GM12878 (cell line): Measurements from ENCODE around the gene GGACT. TPM values are rescaled to one million over a fixed set of nuclear protein-coding genes. Genes with fewer than 3 reads are reported as not detected.

Experiments
- ATAC-seq: fragments of 200-7000 bp; cut with Tn5 transposase; 3 replicates; pipeline ENCODE4 v1.9.1; 2020; ENCODE audit warnings: mild to moderate bottlenecking, moderate library complexity
- BruUV-seq: library from RNA; stranded (reverse); fragments of 400-500 nt; replicated peaks from 2 replicates; lab custom pipeline; 2021; lab: Mats Ljungman, UMichigan
- CTCF ChIA-PET: fragments of 300-600 bp; sonication (Branson Sonifier 250); formaldehyde crosslinking; extraction: SDS; loops from one replicate; lab custom pipeline; 2021; ENCODE audit warnings: inconsistent platforms; lab: Yijun Ruan, JAX
- POLR2A ChIA-PET: fragments of 350-600 bp; formaldehyde crosslinking; extraction: SDS; loops from one replicate; lab custom pipeline; 2021; ENCODE audit warnings: inconsistent platforms; lab: Charles Lee
- RAD21 ChIA-PET: fragments of 300-600 bp; sonication (Branson Sonifier 250); formaldehyde crosslinking; loops from one replicate; lab custom pipeline; 2023; ENCODE audit warnings: antibody characterized with exemption; ENCODE audit not compliant: unreplicated experiment; lab: Charles Lee
- SMC1A ChIA-PET: fragments of 300-600 bp; sonication (Branson Sonifier 250); formaldehyde crosslinking; loops from one replicate; lab custom pipeline; 2023; ENCODE audit not compliant: unreplicated experiment, uncharacterized antibody; lab: Charles Lee
- DNase-seq: peaks from one replicate; pipeline ENCODE4 v3.0.0-alpha.2; 2011; ENCODE audit warnings: low read depth, low spot score
- FAIRE-seq: peaks from 3 replicates; lab custom pipeline; 2011; peaks lifted over from hg19 to GRCh38; lab: Jason Lieb, UNC
- H2AFZ ChIP-seq: 2 replicates; pipeline ENCODE4 v1.6.0; 2011; ENCODE audit warnings: low read depth, low read length, control low read depth; ENCODE audit not compliant: control insufficient read depth
- H3K27ac ChIP-seq: 2 replicates; pipeline ENCODE4 v1.5.1; 2011; ENCODE audit warnings: control low read depth; ENCODE audit not compliant: control insufficient read depth, insufficient read depth
- H3K27me3 ChIP-seq, 2 experiments: replicated peaks in 1 of 2; 2 replicates each; pipeline versions ENCODE4 v1.6.0 to v1.6.1; 2011; ENCODE audit warnings: low read length in 1 of 2; ENCODE audit not compliant: control insufficient read depth in 2 of 2, insufficient read depth in 2 of 2
- H3K36me3 ChIP-seq, 2 experiments: 2 replicates each; pipeline ENCODE4 v1.5.1; 2011; ENCODE audit warnings: low read length in 1 of 2; ENCODE audit not compliant: control insufficient read depth in 2 of 2, insufficient read depth in 2 of 2
- H3K4me1 ChIP-seq: 2 replicates; pipeline ENCODE4 v1.6.1; 2011; ENCODE audit warnings: mild to moderate bottlenecking, low read length, moderate library complexity, mixed read lengths; ENCODE audit not compliant: control insufficient read depth, insufficient read depth
- H3K4me2 ChIP-seq: 2 replicates; pipeline ENCODE4 v1.6.0; 2011; ENCODE audit warnings: control low read depth; ENCODE audit not compliant: control insufficient read depth, insufficient read depth
- H3K4me3 ChIP-seq: fragments of 200-600 bp; sonication (generic); 2 replicates; pipeline ENCODE4 v1.5.1; 2016
- H3K79me2 ChIP-seq: 2 replicates; pipeline ENCODE4 v1.6.0; 2011; ENCODE audit warnings: low read length; ENCODE audit not compliant: control insufficient read depth, insufficient read depth
- H3K9ac ChIP-seq: 2 replicates; pipeline ENCODE4 v1.8.0; 2011; ENCODE audit warnings: low read length, control low read depth, mixed read lengths; ENCODE audit not compliant: control insufficient read depth, insufficient read depth
- H3K9me3 ChIP-seq: replicated peaks from 3 replicates; pipeline ENCODE4 v1.5.1; 2011; ENCODE audit warnings: mild to moderate bottlenecking, low read length; ENCODE audit not compliant: control insufficient read depth, insufficient read depth
- H4K20me1 ChIP-seq: 2 replicates; pipeline ENCODE4 v1.6.0; 2011; ENCODE audit not compliant: control insufficient read depth, insufficient read depth
- BHLHE40 ChIP-seq, 2 experiments: fragments of 450-650 bp in 1 of 2; IDR thresholded peaks; 2 replicates each; pipeline ENCODE4 v1.6.1; 2011 to 2017; ENCODE audit warnings: low read depth in 2 of 2, borderline replicate concordance in 1 of 2, improper control_type of control experiment in 1 of 2, low read length in 1 of 2, mild to moderate bottlenecking in 1 of 2
- CHD1 ChIP-seq: IDR thresholded peaks from 2 replicates; pipeline ENCODE4 v1.6.1; 2012; ENCODE audit warnings: low read depth, low read length, improper control_type of control experiment
- E4F1 ChIP-seq: fragments of 450-650 bp; IDR thresholded peaks from 2 replicates; pipeline ENCODE4 v1.6.1; 2018; ENCODE audit warnings: borderline replicate concordance, mild to moderate bottlenecking; ENCODE audit not compliant: partially characterized antibody
- MEF2B ChIP-seq: fragments of 450-650 bp; IDR thresholded peaks from 2 replicates; pipeline ENCODE4 v1.6.1; 2018; ENCODE audit warnings: mild to moderate bottlenecking, moderate library complexity; ENCODE audit not compliant: partially characterized antibody, poor library complexity, severe bottlenecking
- MXI1 ChIP-seq: fragments of 150-350 bp; IDR thresholded peaks from 2 replicates; pipeline ENCODE4 v1.6.1; 2011; ENCODE audit warnings: low read depth, mild to moderate bottlenecking, inconsistent platforms, low read length, improper control_type of control experiment
- RBBP5 ChIP-seq: fragments of 200-600 bp; sonication (generic); conservative IDR thresholded peaks from 2 replicates; pipeline ENCODE4 v1.6.1; 2016
- RELA ChIP-seq: fragments of 450-650 bp; IDR thresholded peaks from 2 replicates; pipeline ENCODE4 v1.8.0; 2014; ENCODE audit warnings: borderline replicate concordance; ENCODE audit not compliant: partially characterized antibody
- SREBF2 ChIP-seq: IDR thresholded peaks from 2 replicates; pipeline ENCODE4 v1.6.1; 2012; ENCODE audit warnings: mild to moderate bottlenecking, low read length
- TCF3 ChIP-seq: IDR thresholded peaks from 2 replicates; pipeline ENCODE4 v1.6.1; 2012; ENCODE audit warnings: low read depth, mild to moderate bottlenecking, low read length, borderline replicate concordance; ENCODE audit not compliant: insufficient read depth
- WRNIP1 ChIP-seq: IDR thresholded peaks from 2 replicates; pipeline ENCODE4 v1.6.1; 2011; ENCODE audit warnings: low read depth, low read length, improper control_type of control experiment, borderline replicate concordance
- ZNF207 ChIP-seq: fragments of 450-650 bp; IDR thresholded peaks from 2 replicates; pipeline ENCODE4 v1.6.1; 2014; ENCODE audit warnings: antibody characterized with exemption, mild to moderate bottlenecking, borderline replicate concordance
- WGBS: methylation state at CpG from one replicate; pipeline ENCODE4 v1.1.6; 2016; ENCODE audit warnings: low lambda C conversion rate; ENCODE audit not compliant: insufficient replicate concordance, insufficient coverage; ENCODE audit errors: missing lambda C conversion rate; 5-methylcytosine and 5-hydroxymethylcytosine counted together
- in situ Hi-C: fragments of 300-500 bp; cut with MboI; formaldehyde crosslinking; loops from 9 replicates; pipeline ENCODE4 v1.14.3; 2018; ENCODE audit warnings: mixed read lengths
- intact Hi-C: fragments of 100-400 bp; cut with micrococcal nuclease; formaldehyde crosslinking; loops from one replicate; pipeline ENCODE4 v1.14.2; 2022; ENCODE audit not compliant: unreplicated experiment
- polyA plus RNA-seq, 11 experiments: library from polyadenylated mRNA; depleted of rRNA in 4 of 11; unstranded in 6 of 11; stranded (reverse) in 5 of 11; fragments of >200 nt; fragmentation: Nextera tagmentation in 4 of 11; fragmentation: Illumina TruSeq in 1 of 11; extraction: Ambion mirVana in 4 of 11; extraction: Trizol in 1 of 11; gene quantifications; 1 replicate in 1 of 11; 2 replicates in 10 of 11; pipeline versions ENCODE4 v1.2.1 to v1.2.3, GENCODE V29; 2011 to 2016; ENCODE audit warnings: inconsistent platforms in 2 of 11, missing spikeins in 2 of 11, low read depth in 1 of 11
- total RNA-seq, 4 experiments: library from RNA; depleted of rRNA in 3 of 4; stranded (reverse); fragments of >200 nt in 3 of 4; fragmentation: Illumina TruSeq in 1 of 4; extraction: Trizol in 1 of 4; gene quantifications; 2 replicates each; pipeline versions ENCODE4 v1.2.1 to v1.2.3, GENCODE V29; 2013 to 2021
- TF ChIP-seq, protein P1 (sequence below): IDR thresholded peaks from 2 replicates; pipeline ENCODE4 v1.6.1; 2012; ENCODE audit warnings: low read depth, low read length, improper control_type of control experiment

GGACT gene
- total and polyA plus RNA-seq, 10 of the 15 experiments (the other 5 are each of a cell fraction or from before 2014, with no cell fraction given): 0.61 to 8.8 (median 4.2) TPM

GRCh38 chr13:100520936-100521850 is 67.4 kb downstream of the GGACT start:
- POLR2A ChIA-PET: no interaction called here
- no peaks in the 10 kb centered on the region for H3K36me3 ChIP-seq
- no peaks in the 10 kb centered on the region for H4K20me1 ChIP-seq
- H3K9me3 ChIP-seq: no peaks in the 10 kb centered on the region
- SMC1A ChIA-PET: no interaction called here
- peaks cover 4% of the 10 kb centered on the region; the same call in 1 of the 2 replicates for H3K4me1 ChIP-seq
- H3K79me2 ChIP-seq: no peaks in the 10 kb centered on the region
- in situ Hi-C loops: no loop called here
- no peak overlapping the region for H2AFZ ChIP-seq
- H3K9ac ChIP-seq: no peak overlapping the region
- DNase-seq (no peak), ATAC-seq (no peak), FAIRE-seq (no peak)
- no TSS peak for BruUV-seq
- no peaks in the 10 kb centered on the region for H3K27me3 ChIP-seq
- CTCF ChIA-PET: interaction anchor here (0.6 kb wide), 1 partner anchor 10 kb away, joined by 3 read pairs; no protein-coding TSS in a partner anchor
- TF ChIP-seq MEF2B (no peak), CHD1 (no peak), SREBF2 (no peak), WRNIP1 (no peak), MXI1 (no peak), BHLHE40 (IDR thresholded peaks at IDR 0.05; ENCODE audit: borderline replicate concordance in 1 of 2, low read depth in 2 of 2, low read length in 1 of 2) (no peak), RELA (no peak), TCF3 (no peak), RBBP5 (no peak), ZNF207 (no peak), E4F1 (no peak)
- TF ChIP-seq, protein P1, sequence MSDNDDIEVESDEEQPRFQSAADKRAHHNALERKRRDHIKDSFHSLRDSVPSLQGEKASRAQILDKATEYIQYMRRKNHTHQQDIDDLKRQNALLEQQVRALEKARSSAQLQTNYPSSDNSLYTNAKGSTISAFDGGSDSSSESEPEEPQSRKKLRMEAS: no peak
- no peak overlapping the region for H3K27ac ChIP-seq
- H3K4me2 ChIP-seq: no peak overlapping the region
- 84% methylated on average over 22 of the region's 27 CpGs for WGBS
- H3K4me3 ChIP-seq: no peak overlapping the region
- RAD21 ChIA-PET: no interaction called here
- intact Hi-C loops: no loop called here
